ENCODE data around the gene TBC1D10B.

- TF ChIP-seq RAD21 (IDR thresholded peaks at IDR 0.05; ENCODE audit: low read depth) (no peak), REST (IDR thresholded peaks at IDR 0.05; ENCODE audit: low read depth) (no peak), EP300 (IDR thresholded peaks at IDR 0.05; ENCODE audit: borderline replicate concordance) (no peak), YY1 (IDR thresholded peaks at IDR 0.05; ENCODE audit: low read depth) (no peak)
These were observed 27.4 kb downstream of the TBC1D10B start for GRCh38 chr16:30342751-30343490.

Data from Ishikawa (cell line).